Right renal cortex interstitium (tissue), 3 donors: ENCODE data around the gene ZNF664. TPM values are rescaled to one million over a fixed set of nuclear protein-coding genes. Genes with fewer than 3 reads are reported as not detected.

Experiments
- DNase-seq, 3 donors: peaks; one replicate each; pipeline ENCODE4 v3.0.0-alpha.2; 2013; ENCODE audit warnings: low read depth in 3 of 3, low spot score in 2 of 3
- polyA plus RNA-seq, 3 donors: library from polyadenylated mRNA; unstranded; fragments of 120-200 nt; gene quantifications; one replicate each; pipeline ENCODE4 v1.2.1, GENCODE V29; 2013; ENCODE audit not compliant: insufficient read length in 3 of 3

Gene ZNF664
- polyA plus RNA-seq, 3 donors: 165 to 189 (median 177) TPM

DNA sequence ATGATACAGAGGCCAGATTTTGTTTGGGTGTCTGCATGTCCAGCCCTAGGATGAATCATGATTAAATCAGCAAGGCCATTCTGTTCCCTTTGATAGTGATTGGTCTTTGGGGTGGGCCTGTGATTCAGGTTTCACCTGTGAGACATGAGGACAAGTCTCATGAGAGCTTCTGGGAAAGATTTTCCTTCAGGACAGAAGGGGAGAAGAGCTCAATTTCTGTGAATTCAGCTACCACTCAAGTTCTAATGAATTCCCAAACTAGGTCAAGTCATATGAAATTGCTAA, 73.4 kb downstream of the ZNF664 start:
- no peak for DNase-seq

DNA sequence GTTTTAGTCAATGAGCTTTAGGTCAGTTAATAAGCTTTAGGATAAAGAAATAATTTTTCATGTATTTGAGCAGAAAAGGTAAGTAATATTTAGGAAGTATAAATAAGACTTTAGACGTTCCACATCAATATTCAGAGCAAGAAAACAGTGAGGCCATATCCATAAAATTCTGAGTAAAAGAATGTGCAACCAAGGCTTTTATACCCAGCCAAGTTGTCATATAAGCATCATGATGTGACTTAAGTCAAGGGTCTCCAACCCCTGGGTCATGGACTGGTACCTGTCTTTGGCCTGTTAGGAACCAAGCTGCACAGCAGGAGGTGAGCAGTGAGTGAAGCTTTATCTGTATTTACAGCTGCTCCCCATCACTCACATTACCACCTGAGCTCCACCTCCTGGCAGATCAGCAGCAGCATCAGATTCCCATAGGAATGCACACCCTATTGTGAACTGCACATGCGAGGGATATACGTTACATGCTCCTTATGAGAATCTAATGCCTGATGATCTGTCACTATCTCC, 74.1 kb downstream of the ZNF664 start:
- no peak for DNase-seq

DNA sequence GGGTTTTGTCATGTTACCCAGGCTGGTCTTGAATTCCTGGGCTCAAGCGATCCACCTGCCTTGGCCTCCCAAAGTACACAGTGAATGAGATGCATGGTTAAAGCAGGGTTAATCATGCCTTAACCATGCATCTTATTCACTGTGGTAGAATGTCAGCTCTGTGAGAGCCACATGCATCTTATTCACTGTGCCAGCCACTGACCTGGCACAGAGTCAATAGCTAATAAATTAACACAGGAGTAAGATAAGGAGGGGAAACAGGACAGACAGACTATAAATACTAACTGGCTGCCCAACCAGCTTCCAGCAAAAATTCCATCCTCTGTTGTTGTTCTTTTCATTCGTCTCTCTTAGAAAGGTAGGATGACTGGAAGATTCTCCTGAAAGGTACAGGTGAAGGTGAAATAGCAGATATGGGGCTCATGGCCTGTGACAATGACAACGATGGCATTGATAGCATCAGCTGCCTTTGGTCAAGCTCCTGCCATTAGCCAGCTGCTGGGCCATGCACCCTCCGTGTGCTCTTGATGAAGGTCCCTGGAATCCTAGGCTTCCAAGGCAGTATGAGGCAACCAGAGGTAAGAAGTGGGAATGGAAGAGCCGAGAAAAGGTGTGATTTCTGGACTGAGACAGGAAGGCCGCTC, 76.6 kb downstream of the ZNF664 start:
- no peak for DNase-seq

DNA sequence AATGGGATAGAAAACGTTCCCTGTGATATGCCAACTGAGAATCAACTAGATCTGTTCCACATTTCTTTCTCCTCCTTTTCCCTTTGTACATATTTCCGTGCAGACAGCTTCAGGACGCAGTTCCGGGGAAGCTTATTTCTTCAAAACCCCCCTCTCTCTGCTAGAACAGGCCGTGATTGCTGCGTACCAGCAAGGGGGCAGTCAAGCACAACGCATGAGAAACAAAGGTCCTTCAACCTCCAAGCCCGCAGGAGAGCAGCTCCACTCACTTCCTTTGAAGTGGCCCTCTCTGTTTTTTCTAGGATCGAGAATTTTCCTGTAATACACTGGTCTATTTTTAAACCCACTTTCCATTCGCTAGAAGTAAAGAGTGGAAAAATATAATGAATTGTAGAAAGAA, 80.8 kb downstream of the ZNF664 start:
- DNase-seq: peak in 2 of 3 donors; percentile 54 to 65

DNA sequence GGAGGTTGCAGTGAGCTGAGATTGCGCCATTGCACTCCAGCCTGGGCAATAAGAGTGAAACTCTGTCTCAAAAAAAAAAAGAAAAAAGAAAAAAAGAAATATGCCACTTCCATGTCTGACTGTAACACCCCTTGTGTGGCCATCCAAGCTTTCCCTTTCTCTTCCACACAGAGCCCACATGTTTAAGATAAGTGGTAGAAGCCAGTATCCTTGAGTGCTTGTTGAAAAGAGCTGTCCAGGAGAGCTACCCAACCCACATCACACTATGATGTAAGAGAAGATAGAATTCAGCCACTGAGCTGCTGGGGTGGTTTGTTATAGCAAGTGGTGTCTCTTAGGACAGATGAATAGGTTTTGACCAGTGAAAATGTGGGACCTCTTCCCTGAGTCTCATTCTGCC, 82.1 kb downstream of the ZNF664 start:
- no peak for DNase-seq

DNA sequence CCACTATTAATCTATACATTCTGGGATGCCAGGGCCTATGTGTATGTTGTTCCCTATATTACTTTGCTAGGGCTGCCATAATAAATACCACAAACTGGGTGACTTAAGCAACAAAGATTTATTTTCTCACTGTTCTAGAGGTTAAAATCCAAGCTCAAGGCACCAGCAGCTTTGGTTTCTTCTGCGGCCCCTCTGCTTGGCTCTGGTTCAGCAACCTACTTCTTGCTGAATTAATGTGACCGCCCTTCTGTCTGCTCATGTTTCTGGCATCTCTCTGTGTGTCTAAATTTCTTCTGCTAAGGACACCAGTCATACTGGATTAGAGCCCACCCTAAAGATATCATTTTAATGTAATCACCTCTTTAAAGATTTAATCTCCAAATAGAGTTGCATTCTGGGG, 84.7 kb downstream of the ZNF664 start:
- no peak for DNase-seq

DNA sequence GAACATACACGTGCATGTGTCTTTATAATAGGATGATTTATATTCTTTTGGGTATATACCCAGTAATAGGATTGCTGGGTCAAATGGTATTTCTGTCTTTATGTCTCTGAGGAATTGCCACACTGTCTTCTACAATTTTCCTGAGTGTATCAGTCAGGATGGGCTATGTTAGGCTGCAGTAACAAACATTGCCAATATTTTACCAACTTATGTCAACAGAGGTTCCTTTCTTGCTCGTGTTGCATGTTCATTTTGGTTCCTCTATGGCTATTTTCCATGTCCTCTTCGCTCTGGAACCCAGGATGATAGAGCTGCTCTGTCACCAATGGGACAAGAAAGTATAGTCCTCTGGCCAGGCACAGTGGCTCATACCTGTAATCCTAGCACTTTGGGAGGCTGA, 86.7 kb downstream of the ZNF664 start:
- DNase-seq: no peak

Other genes with a start within 250 kb of the ZNF664 start
- gene DNAH10, start 210.9 kb upstream of the ZNF664 start, polyA plus RNA-seq: 1 to 10 TPM; 4.1 to 5.2 (median 5.0) TPM
- gene CCDC92, start 384 bp upstream of the ZNF664 start, polyA plus RNA-seq: 10 to 100 TPM; 38.9 to 45.1 (median 41.4) TPM